D721Med (cell line): Measurements from ENCODE around the gene ZSCAN22.

Experiments used
- DNase-seq: peaks from one replicate; pipeline ENCODE4 v3.0.0; 2011; ENCODE audit warnings: low spot score; ENCODE audit not compliant: insufficient read length
- FAIRE-seq: peaks from 2 replicates; lab custom pipeline; 2011; peaks lifted over from hg19 to GRCh38; lab: Jason Lieb, UNC
- CTCF ChIP-seq: IDR thresholded peaks from 2 replicates; pipeline ENCODE4 v1.5.1; 2012; ENCODE audit warnings: mild to moderate bottlenecking, control low read depth; ENCODE audit not compliant: insufficient read depth; ENCODE audit errors: missing control alignments

ZSCAN22 gene

GRCh38 chr19:58334691-58335249 is 8.0 kb downstream of the ZSCAN22 start:
- no peak for FAIRE-seq
- no peak for TF ChIP-seq CTCF
- DNase-seq, result no peak

GRCh38 chr19:58335630-58336029 is 8.8 kb downstream of the ZSCAN22 start:
- no peak for TF ChIP-seq CTCF
- FAIRE-seq (no peak), DNase-seq (no peak)

GRCh38 chr19:58336216-58336615 is 9.4 kb downstream of the ZSCAN22 start:
- DNase-seq (no peak), FAIRE-seq (no peak)
- TF ChIP-seq CTCF, result no peak

- FAIRE-seq, result no peak
- TF ChIP-seq CTCF, result no peak
- no peak for DNase-seq
Measured at GRCh38 chr19:58336820-58337219, 10.0 kb downstream of the ZSCAN22 start.

- TF ChIP-seq CTCF, result no peak
- DNase-seq, result no peak
- no peak for FAIRE-seq
Measured at GRCh38 chr19:58338336-58338735, 11.5 kb downstream of the ZSCAN22 start.

- no peak for TF ChIP-seq CTCF
- no peak for FAIRE-seq
- no peak for DNase-seq
Measured at GRCh38 chr19:58338825-58339558, 12.2 kb downstream of the ZSCAN22 start.

GRCh38 chr19:58345558-58345957 is 18.8 kb downstream of the ZSCAN22 start:
- no peak for DNase-seq
- no peak for TF ChIP-seq CTCF
- no peak for FAIRE-seq
